SK-N-SH treated with all-trans-retinoic acid at 6 μM for 48 hours (cell line): ENCODE results near the gene C12orf57.

Source experiments
- ARNTL ChIP-seq: fragments of 450-650 bp; formaldehyde crosslinking; IDR thresholded peaks from 2 replicates; pipeline ENCODE4 v1.5.0; 2020; ENCODE audit warnings: low read depth, mild to moderate bottlenecking, moderate library complexity, borderline replicate concordance
- ESRRG ChIP-seq: fragments of 250-450 bp; sonication (Bioruptor Pico); IDR thresholded peaks from 2 replicates; pipeline ENCODE4 v1.6.1; 2021; ENCODE audit warnings: mild to moderate bottlenecking
- GLIS3 ChIP-seq: fragments of 250-450 bp; sonication (Bioruptor Pico); IDR thresholded peaks from 2 replicates; pipeline ENCODE4 v1.5.0; 2020; ENCODE audit warnings: mild to moderate bottlenecking, moderate library complexity
- OSR1 ChIP-seq: fragments of 250-450 bp; sonication (Bioruptor Pico); IDR thresholded peaks from 2 replicates; pipeline ENCODE4 v1.8.0; 2022; ENCODE audit warnings: moderate library complexity, mild to moderate bottlenecking, inconsistent platforms
- TOX ChIP-seq: fragments of 250-450 bp; sonication (Bioruptor Pico); IDR thresholded peaks from 2 replicates; pipeline ENCODE4 v1.8.0; 2021; ENCODE audit warnings: mild to moderate bottlenecking, moderate library complexity, borderline replicate concordance
- ZC3H10 ChIP-seq: fragments of 250-450 bp; sonication (Bioruptor Pico); IDR thresholded peaks from 2 replicates; pipeline ENCODE4 v1.5.1; 2021; ENCODE audit warnings: mild to moderate bottlenecking, moderate library complexity
- ZFP30 ChIP-seq: fragments of 450-650 bp; formaldehyde crosslinking; IDR thresholded peaks from 2 replicates; pipeline ENCODE4 v1.5.0; 2022; ENCODE audit warnings: mild to moderate bottlenecking, moderate library complexity
- ZNF565 ChIP-seq: fragments of 450-650 bp; formaldehyde crosslinking; conservative IDR thresholded peaks from 2 replicates; pipeline ENCODE4 v1.5.0; 2020; ENCODE audit warnings: low read depth, mild to moderate bottlenecking, moderate library complexity
- TF ChIP-seq, protein P1 (sequence below): fragments of 250-450 bp; sonication (Bioruptor Pico); IDR thresholded peaks from 2 replicates; pipeline ENCODE4 v1.8.0; 2020; ENCODE audit warnings: mild to moderate bottlenecking, moderate library complexity, borderline replicate concordance
- TF ChIP-seq, protein P2 (sequence below): fragments of 250-450 bp; sonication (Bioruptor Pico); IDR thresholded peaks from 2 replicates; pipeline ENCODE4 v1.5.1; 2020; ENCODE audit warnings: low read depth, mild to moderate bottlenecking, moderate library complexity

- TF ChIP-seq, protein P1, sequence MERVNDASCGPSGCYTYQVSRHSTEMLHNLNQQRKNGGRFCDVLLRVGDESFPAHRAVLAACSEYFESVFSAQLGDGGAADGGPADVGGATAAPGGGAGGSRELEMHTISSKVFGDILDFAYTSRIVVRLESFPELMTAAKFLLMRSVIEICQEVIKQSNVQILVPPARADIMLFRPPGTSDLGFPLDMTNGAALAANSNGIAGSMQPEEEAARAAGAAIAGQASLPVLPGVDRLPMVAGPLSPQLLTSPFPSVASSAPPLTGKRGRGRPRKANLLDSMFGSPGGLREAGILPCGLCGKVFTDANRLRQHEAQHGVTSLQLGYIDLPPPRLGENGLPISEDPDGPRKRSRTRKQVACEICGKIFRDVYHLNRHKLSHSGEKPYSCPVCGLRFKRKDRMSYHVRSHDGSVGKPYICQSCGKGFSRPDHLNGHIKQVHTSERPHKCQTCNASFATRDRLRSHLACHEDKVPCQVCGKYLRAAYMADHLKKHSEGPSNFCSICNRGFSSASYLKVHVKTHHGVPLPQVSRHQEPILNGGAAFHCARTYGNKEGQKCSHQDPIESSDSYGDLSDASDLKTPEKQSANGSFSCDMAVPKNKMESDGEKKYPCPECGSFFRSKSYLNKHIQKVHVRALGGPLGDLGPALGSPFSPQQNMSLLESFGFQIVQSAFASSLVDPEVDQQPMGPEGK (CRISPR knock-in tag), result no peak
- TF ChIP-seq TOX (no peak), ZC3H10 (no peak), ARNTL (CRISPR knock-in tag) (no peak), ZFP30 (no peak), GLIS3 (CRISPR knock-in tag) (no peak), OSR1 (CRISPR knock-in tag) (no peak), ESRRG (no peak), ZNF565 (CRISPR knock-in tag) (no peak)
- TF ChIP-seq, protein P2, sequence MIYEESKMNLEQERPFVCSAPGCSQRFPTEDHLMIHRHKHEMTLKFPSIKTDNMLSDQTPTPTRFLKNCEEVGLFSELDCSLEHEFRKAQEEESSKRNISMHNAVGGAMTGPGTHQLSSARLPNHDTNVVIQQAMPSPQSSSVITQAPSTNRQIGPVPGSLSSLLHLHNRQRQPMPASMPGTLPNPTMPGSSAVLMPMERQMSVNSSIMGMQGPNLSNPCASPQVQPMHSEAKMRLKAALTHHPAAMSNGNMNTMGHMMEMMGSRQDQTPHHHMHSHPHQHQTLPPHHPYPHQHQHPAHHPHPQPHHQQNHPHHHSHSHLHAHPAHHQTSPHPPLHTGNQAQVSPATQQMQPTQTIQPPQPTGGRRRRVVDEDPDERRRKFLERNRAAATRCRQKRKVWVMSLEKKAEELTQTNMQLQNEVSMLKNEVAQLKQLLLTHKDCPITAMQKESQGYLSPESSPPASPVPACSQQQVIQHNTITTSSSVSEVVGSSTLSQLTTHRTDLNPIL (CRISPR knock-in tag), result no peak
These were observed 26.3 kb downstream of the C12orf57 start for GRCh38 chr12:6970096-6970527.
